IPS DF 6.9 (cell line): ENCODE measurements around the gene PLD2.
"Not testable (repeated sequence)": the region's sequence is repeated elsewhere in the genome, so short reads cannot be mapped to it uniquely, and the experiment has no call there.

ENCODE experiments used
- DNase-seq: peaks from one replicate; pipeline ENCODE4 v3.0.0-alpha.2; 2013; ENCODE audit warnings: low read depth, low spot score
- H3K27ac ChIP-seq: one replicate; pipeline ENCODE4 v1.5.1; 2013; ENCODE audit warnings: low read length, control low read depth
- H3K27me3 ChIP-seq: 2 replicates; pipeline ENCODE4 v1.6.1; 2013; ENCODE audit warnings: mild to moderate bottlenecking, low read length; ENCODE audit not compliant: control insufficient read depth, insufficient read depth
- H3K36me3 ChIP-seq: 2 replicates; pipeline ENCODE4 v1.6.1; 2013; ENCODE audit warnings: low read length; ENCODE audit not compliant: control insufficient read depth, insufficient read depth
- H3K4me1 ChIP-seq: 2 replicates; pipeline ENCODE4 v1.6.1; 2013; ENCODE audit warnings: low read length; ENCODE audit not compliant: control insufficient read depth, insufficient read depth
- H3K4me3 ChIP-seq: 2 replicates; pipeline ENCODE4 v1.5.1; 2013; ENCODE audit warnings: mild to moderate bottlenecking, low read length
- H3K9me3 ChIP-seq: 2 replicates; pipeline ENCODE4 v1.6.1; 2013; ENCODE audit warnings: low read length, inconsistent platforms; ENCODE audit not compliant: control insufficient read depth, insufficient read depth
- WGBS: extraction: QIAGEN DNeasy Blood & Tissue Kit; methylation state at CpG from one replicate; pipeline ENCODE4 v1.1.7; 2013; ENCODE audit warnings: mixed read lengths, missing lambda C conversion rate; ENCODE audit not compliant: insufficient read length, insufficient coverage; 5-methylcytosine and 5-hydroxymethylcytosine counted together

Gene PLD2

DNA sequence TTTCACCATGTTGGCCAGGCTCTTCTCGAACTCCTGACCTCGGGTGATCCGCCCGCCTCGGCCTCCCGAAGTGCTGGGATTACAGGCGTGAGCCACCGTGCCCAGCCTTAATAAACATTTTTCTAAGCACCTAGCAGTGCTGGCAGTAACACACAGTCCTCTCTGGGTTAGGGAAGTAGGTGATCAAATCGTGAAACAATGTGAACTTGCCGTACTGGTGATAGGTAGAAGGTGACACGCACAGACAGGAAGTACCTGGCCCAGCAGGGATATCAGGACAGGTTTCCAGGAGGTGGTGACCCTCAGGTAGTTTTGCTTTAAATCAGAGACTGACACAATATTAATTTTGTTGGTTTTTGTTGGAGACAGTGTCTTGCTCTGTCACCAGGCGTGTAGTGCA, 4.5 kb downstream of the PLD2 start:
- no peaks in the 10 kb centered on the region for H3K9me3 ChIP-seq
- no CpG with 5 or more reads among the region's 12 CpGs for WGBS
- H3K27me3 ChIP-seq, result no peaks in the 10 kb centered on the region
- H3K36me3 ChIP-seq, result peaks cover 7% of the 10 kb centered on the region
- no peaks in the 10 kb centered on the region for H3K4me1 ChIP-seq
- H3K4me3 ChIP-seq, result no peak overlapping the region
- DNase-seq, result no peak
- H3K27ac ChIP-seq, result no peak overlapping the region

DNA sequence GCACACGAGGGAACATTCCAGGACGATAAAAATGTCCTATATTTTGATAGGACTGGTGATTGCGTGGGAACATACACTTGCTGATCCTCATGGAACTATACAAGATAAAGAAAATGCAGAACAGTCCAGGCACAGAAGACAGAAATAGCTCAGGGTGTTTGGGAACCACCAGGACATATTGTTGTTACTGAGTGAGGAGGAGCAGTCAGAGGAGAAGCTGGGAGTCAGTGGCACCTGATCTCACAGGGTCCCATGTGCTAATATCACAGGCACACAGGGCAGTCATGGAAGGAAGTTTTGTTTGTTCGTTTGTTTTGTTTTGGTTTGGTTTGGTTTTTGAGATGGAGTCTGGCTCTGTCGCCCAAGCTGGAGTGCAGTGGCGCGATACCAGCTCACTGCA, 5.7 kb downstream of the PLD2 start:
- no peak overlapping the region for H3K27ac ChIP-seq
- no peaks in the 10 kb centered on the region for H3K4me1 ChIP-seq
- H3K4me3 ChIP-seq, result no peak overlapping the region
- peaks cover 14% of the 10 kb centered on the region for H3K36me3 ChIP-seq
- H3K9me3 ChIP-seq, result no peaks in the 10 kb centered on the region
- H3K27me3 ChIP-seq, result no peaks in the 10 kb centered on the region
- no peak for DNase-seq
- no CpG with 5 or more reads among the region's 7 CpGs for whole genome bisulfite sequencing

DNA sequence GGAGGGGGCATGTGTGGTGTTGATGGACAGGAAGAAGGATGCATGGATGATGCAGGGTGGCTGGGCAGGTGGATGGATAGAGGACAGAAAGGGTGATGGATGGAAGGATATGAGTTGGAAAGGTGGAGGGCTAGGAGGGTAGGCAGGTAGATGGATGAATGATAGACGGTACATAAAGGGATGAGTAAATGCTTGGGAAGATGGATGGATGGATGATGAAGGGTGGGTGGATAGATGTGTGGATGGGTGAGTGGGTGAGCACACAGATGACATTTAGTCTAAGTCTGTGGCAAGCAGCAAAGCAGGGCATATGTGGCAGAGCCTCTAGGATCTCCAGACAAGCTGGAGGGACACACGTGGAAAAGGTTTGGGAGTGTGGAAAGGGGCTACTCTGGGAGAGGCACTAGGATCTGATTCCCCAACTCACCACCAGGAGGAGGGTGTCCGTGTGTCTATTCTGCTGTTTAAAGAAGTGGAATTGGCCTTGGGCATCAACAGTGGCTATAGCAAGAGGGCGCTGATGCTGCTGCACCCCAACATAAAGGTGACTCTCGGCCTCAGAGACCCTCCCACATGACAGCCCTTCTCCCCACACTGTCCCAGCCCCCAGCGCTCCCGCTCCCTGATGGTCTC, 8.2 kb downstream of the PLD2 start:
- Histone ChIP-seq H3K27me3 (no peaks in the 10 kb centered on the region), H3K27ac (no peak overlapping the region), H3K4me3 (no peak overlapping the region), H3K9me3 (no peaks in the 10 kb centered on the region), H3K4me1 (no peaks in the 10 kb centered on the region), H3K36me3 (peaks cover 14% of the 10 kb centered on the region)
- DNase-seq, result no peak
- WGBS, result 100% methylated on average over 1 of the region's 7 CpGs

DNA sequence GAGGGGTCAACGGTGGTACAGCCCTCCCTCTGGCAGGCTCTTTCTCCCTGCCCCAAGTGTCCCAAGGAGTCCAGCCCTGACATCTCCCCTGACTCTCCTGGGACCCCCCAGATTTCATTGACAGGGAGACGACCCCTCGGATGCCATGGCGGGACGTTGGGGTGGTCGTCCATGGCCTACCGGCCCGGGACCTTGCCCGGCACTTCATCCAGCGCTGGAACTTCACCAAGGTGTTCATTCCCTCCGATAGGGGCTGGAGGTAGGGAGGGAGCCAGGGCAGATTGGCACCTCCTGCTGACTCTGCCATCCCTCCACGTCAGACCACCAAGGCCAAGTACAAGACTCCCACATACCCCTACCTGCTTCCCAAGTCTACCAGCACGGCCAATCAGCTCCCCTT, 9.9 kb downstream of the PLD2 start:
- no CpG with 5 or more reads among the region's 13 CpGs for WGBS
- DNase-seq, result no peak
- no peak overlapping the region for H3K27ac ChIP-seq
- H3K36me3 ChIP-seq, result peaks cover 11% of the 10 kb centered on the region
- no peaks in the 10 kb centered on the region for H3K4me1 ChIP-seq
- no peaks in the 10 kb centered on the region for H3K9me3 ChIP-seq
- no peaks in the 10 kb centered on the region for H3K27me3 ChIP-seq
- H3K4me3 ChIP-seq, result no peak overlapping the region

DNA sequence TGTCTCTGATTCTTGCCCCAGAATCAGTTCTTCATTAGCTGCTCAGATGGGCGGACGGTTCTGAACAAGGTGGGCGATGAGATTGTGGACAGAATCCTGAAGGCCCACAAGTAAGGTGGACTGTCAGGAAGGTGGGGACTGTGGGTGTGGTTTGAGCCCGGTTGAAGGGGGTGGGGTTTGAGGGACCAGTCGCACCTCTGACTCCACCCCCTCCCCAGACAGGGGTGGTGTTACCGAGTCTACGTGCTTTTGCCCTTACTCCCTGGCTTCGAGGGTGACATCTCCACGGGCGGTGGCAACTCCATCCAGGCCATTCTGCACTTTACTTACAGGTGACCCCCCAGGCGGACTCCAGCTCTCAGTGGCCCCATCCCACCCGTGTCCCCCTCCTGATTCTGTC, 11.3 kb downstream of the PLD2 start:
- no CpG with 5 or more reads among the region's 12 CpGs for WGBS
- peaks cover 11% of the 10 kb centered on the region for H3K36me3 ChIP-seq
- H3K27ac ChIP-seq, result no peak overlapping the region
- H3K4me3 ChIP-seq, result no peak overlapping the region
- no peaks in the 10 kb centered on the region for H3K27me3 ChIP-seq
- no peaks in the 10 kb centered on the region for H3K9me3 ChIP-seq
- no peaks in the 10 kb centered on the region for H3K4me1 ChIP-seq
- no peak for DNase-seq

DNA sequence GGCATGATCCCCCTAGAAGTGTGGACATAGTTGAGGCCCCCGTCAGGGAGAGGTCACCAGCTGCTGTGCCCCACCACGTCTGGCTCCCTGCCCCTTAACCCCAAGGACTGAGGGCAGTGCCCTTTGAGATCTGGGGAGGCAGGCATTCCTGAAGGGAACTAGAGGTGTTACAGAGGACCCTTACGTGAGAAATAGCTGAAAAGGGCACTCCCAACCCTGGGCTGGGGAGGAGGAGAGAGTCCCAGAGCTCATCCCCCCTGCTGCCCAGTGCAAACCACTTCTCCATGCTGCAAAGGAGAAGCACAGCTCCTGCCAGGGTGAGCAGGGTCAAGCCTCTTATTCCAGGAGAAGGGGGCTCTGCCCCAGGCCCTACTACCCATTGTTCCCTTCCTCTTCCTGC, 15.9 kb downstream of the PLD2 start:
- Histone ChIP-seq H3K27me3 (no peaks in the 10 kb centered on the region), H3K36me3 (no peaks in the 10 kb centered on the region; the same call in 1 of the 2 replicates), H3K9me3 (no peaks in the 10 kb centered on the region), H3K4me1 (no peaks in the 10 kb centered on the region), H3K4me3 (no peak overlapping the region), H3K27ac (no peak overlapping the region)
- DNase-seq, result no peak
- WGBS, result no CpG with 5 or more reads among the region's 3 CpGs

DNA sequence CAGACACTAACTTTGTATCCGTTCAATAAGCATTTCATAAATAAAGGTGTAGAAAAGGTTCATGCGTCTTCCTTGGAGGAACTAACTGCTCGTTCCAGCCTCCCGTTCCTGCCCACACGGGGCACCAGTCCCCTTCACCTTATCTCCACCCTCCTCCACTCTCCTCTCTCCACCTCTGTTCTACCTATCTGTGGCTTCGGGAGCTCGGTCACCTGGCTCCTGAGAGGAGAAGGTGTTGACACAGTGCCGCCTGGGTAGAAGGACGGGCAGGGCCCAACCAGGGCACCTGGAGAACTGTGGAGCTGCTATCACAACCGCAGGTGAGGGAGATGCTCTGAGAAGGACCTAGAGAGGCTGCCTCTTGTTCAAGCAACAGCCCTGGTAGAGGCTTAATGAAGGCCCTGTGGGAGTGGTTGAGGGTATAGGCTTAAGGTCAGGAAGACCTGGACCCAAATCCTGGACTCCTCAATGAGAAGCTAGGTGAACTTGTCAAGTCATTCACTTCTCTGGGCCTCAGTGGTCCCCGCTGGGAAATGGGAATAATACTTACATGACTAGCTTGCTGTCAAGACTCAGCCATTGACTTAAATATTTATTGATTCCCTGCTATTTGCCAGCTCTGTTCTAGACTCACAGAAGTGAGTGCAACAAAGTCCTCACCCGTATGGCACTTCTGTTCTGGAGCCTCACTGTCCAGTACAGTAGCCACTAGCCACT, 16.6 kb downstream of the PLD2 start:
- DNase-seq, result no peak
- H3K36me3 ChIP-seq, result no peaks in the 10 kb centered on the region; the same call in 1 of the 2 replicates
- H3K27ac ChIP-seq, result no peak overlapping the region
- no CpG with 5 or more reads among the region's 12 CpGs for WGBS
- H3K9me3 ChIP-seq, result no peaks in the 10 kb centered on the region
- H3K27me3 ChIP-seq, result no peaks in the 10 kb centered on the region
- H3K4me3 ChIP-seq, result no peak overlapping the region
- H3K4me1 ChIP-seq, result no peaks in the 10 kb centered on the region

DNA sequence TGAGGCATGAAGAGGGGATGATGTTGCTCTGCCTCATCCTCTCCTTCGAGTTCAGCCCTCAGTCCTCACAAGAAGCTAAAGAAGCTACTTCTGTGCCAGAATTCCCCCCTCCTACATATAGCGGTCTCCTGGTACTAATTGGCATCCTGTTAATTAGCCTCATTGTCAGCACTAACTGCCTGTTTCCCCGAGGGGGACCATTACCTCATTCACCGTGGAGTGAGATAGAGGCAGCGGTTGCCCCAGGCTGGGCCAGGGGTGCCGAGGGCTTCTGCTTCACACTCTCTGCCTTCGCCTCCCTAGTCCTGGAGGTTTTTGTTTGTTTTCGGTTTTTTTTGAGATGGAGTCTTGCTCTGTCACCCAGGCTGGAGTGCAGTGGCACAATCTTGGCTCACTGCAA, 20.4 kb downstream of the PLD2 start:
- H3K27me3 ChIP-seq, result no peaks in the 10 kb centered on the region
- WGBS, result no CpG with 5 or more reads among the region's 8 CpGs
- H3K9me3 ChIP-seq, result no peaks in the 10 kb centered on the region
- DNase-seq, result no peak
- no peaks in the 10 kb centered on the region; the same call in 1 of the 2 replicates for H3K36me3 ChIP-seq
- H3K4me3 ChIP-seq, result no peak overlapping the region
- no peak overlapping the region for H3K27ac ChIP-seq
- H3K4me1 ChIP-seq, result no peaks in the 10 kb centered on the region

DNA sequence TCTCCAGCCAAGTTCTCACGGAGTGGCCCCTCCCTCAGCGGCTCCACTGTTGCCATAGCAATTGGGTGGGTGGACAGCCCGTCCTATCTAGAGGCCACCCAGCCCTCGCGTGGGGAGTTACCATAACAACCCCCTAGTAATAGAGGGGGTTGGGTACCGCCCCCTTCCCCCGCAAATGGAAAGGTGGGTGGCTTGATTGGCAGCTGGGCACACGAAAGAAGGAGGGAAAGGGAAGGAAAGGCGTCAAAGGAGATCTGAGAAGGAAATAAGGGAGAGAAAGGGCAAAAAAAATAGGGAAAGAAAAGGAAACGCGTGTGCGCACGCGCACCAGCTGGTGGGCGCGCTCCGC, 25.9 kb downstream of the PLD2 start:
- no CpG with 5 or more reads among the region's 17 CpGs for WGBS
- not testable (repeated sequence) for H3K4me1 ChIP-seq, H3K36me3 ChIP-seq, H3K27me3 ChIP-seq, DNase-seq, H3K27ac ChIP-seq, H3K9me3 ChIP-seq
- H3K4me3 ChIP-seq, result peak overlapping the region; percentile 73

DNA sequence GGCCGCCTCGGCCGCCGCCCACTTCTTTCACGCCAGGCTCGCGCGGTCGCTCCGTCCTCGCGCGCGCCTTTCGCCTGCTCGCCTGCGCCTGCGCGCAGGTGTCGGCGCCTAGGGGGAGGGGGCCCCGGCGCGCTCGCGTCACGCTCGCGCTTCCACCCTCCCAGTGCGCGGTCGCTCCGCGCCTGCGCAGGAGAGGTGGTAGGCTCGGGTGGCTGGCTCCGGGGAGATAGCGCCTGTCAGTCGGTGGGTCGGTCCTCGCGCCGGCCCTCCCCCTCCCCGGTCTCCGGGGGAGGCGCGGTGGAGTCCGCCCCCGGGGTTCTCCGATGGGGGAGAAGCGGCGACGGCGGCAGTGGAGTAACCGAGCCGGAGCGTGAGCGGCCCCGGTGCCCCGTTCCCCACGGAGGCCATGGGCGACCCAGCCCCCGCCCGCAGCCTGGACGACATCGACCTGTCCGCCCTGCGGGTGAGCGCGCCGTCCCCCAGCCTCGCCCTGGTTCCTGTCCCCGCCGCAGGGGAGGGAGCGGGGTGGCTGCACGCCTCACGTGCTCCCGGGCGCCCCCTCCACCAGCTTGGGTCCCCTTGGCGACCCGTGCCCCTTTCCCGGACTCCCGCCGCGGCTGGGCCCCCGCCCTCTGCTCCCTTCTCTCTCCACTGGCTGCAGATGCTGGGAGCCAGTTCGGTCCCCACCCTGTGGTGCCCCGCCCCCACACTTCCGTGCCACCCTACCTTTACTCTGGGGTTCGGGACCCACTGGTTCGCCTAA, 26.4 kb downstream of the PLD2 start, which contains the start of gene MINK1:
Gene MINK1, plus strand, starts transcription at position 163 of the 763 bp plus-strand sequence. Its CDS starts 244 bp downstream, at position 407.
- peak; percentile 50 for DNase-seq
- no peaks in the 10 kb centered on the region for H3K27me3 ChIP-seq
- H3K36me3 ChIP-seq, result no peaks in the 10 kb centered on the region
- no peaks in the 10 kb centered on the region for H3K4me1 ChIP-seq
- no CpG with 5 or more reads among the region's 91 CpGs for WGBS
- H3K27ac ChIP-seq, result no peak within 1 kb of the TSS
- no peaks in the 10 kb centered on the region for H3K9me3 ChIP-seq
- H3K4me3 ChIP-seq, result peak within 1 kb of the TSS; percentile 73
